Tibial nerve (tissue), 4 donors: ENCODE results near the gene RYR3.

Experiments
- CTCF ChIP-seq, 5 experiments: fragments of 200-600 bp in 3 of 5; fragments of 450-650 bp in 2 of 5; sonication (generic) in 3 of 5; IDR thresholded peaks; one replicate each; pipeline ENCODE4 v1.5.1; 2016 to 2019; ENCODE audit warnings: antibody characterized with exemption in 5 of 5, mild to moderate bottlenecking in 3 of 5, moderate library complexity in 2 of 5
- EP300 ChIP-seq, 2 donors: sonication (generic); formaldehyde crosslinking; IDR thresholded peaks; one replicate each; pipeline ENCODE4 v1.6.1; 2017; ENCODE audit warnings: antibody characterized with exemption in 2 of 2, mild to moderate bottlenecking in 1 of 2
- POLR2A ChIP-seq, 2 donors: fragments of 450-650 bp; IDR thresholded peaks; one replicate each; pipeline ENCODE4 v1.6.1; 2017; ENCODE audit warnings: antibody characterized with exemption in 2 of 2, mild to moderate bottlenecking in 2 of 2, moderate library complexity in 2 of 2

GRCh38 chr15:33592864-33593263 lies 282.1 kb downstream of the RYR3 start:
- TF ChIP-seq POLR2A (IDR thresholded peaks at IDR 0.05) (no peak), CTCF (IDR thresholded peaks at IDR 0.05) (no peak), EP300 (IDR thresholded peaks at IDR 0.05) (no peak)
